Keratinocyte (primary cell): ENCODE results near the gene RECK.

Source experiments
- EZH2 ChIP-seq: IDR thresholded peaks from one replicate; pipeline ENCODE4 v1.6.1; 2012; ENCODE audit warnings: inconsistent platforms, mild to moderate bottlenecking, low read length, moderate library complexity
- TF ChIP-seq, protein P1 (sequence below), 3 experiments: IDR thresholded peaks in 1 of 3; conservative IDR thresholded peaks in 1 of 3; optimal IDR thresholded peaks in 1 of 3; 2 replicates in 2 of 3; 3 replicates in 1 of 3; pipeline versions ENCODE3 to v1.5.1; 2011; ENCODE audit warnings: low read length in 3 of 3, mild to moderate bottlenecking in 3 of 3, moderate library complexity in 2 of 3, control low read depth in 1 of 3, inconsistent platforms in 1 of 3; ENCODE audit not compliant: insufficient read depth in 2 of 3; ENCODE audit errors: extremely low read depth in 1 of 3

DNA sequence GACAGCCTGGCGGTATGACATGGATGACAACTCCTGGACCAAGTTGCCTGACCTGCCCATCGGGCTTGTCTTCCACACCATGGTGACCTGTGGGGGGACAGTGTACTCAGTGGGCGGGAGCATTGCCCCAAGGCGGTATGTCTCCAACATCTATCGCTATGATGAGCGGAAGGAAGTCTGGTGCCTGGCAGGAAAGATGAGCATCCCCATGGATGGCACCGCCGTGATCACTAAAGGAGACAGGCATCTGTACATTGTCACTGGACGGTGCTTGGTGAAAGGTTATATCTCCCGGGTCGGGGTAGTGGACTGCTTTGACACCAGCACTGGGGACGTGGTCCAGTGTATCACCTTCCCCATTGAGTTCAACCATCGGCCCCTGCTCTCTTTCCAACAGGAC, 133.8 kb downstream of the RECK start:
- TF ChIP-seq, protein P1, sequence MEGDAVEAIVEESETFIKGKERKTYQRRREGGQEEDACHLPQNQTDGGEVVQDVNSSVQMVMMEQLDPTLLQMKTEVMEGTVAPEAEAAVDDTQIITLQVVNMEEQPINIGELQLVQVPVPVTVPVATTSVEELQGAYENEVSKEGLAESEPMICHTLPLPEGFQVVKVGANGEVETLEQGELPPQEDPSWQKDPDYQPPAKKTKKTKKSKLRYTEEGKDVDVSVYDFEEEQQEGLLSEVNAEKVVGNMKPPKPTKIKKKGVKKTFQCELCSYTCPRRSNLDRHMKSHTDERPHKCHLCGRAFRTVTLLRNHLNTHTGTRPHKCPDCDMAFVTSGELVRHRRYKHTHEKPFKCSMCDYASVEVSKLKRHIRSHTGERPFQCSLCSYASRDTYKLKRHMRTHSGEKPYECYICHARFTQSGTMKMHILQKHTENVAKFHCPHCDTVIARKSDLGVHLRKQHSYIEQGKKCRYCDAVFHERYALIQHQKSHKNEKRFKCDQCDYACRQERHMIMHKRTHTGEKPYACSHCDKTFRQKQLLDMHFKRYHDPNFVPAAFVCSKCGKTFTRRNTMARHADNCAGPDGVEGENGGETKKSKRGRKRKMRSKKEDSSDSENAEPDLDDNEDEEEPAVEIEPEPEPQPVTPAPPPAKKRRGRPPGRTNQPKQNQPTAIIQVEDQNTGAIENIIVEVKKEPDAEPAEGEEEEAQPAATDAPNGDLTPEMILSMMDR (optimal IDR thresholded peaks at IDR 0.05 in 1 of 3, IDR thresholded peaks at IDR 0.05 in 1 of 3, conservative IDR thresholded peaks at IDR 0.05 in 1 of 3; ENCODE audit: extremely low read depth in 1 of 3, insufficient read depth in 2 of 3, low read length in 3 of 3), result no peak
- no peak for TF ChIP-seq EZH2
